NCI-H2227 treated with DMSO at 0.1 percent for 48 hours (cell line): ENCODE data around the gene URAD.

Source experiments
- DNase-seq: peaks from one replicate; lab custom pipeline; 2025; lab: John Stamatoyannopoulos, UW

Gene URAD

DNA sequence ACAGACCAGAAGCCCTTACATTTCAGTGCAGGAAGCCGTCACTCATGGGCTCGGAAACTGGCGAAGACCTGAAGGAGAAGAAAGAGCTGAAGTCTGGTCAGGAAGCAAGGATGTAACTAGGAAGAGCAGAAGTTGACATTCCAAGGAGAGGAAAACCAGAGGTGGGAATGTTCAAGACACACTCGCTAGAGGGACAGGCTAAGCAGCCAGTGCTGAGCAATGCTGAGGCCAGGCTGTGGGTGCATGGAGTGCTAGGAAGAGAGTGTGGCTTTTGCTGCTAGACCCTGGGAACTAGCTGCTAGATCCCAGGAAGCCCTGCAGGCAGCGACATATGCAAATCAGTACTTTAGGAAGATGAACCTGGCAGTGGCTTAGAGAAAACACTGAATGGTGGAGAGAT, 12.1 kb upstream of the URAD start:
- no peak for DNase-seq

DNA sequence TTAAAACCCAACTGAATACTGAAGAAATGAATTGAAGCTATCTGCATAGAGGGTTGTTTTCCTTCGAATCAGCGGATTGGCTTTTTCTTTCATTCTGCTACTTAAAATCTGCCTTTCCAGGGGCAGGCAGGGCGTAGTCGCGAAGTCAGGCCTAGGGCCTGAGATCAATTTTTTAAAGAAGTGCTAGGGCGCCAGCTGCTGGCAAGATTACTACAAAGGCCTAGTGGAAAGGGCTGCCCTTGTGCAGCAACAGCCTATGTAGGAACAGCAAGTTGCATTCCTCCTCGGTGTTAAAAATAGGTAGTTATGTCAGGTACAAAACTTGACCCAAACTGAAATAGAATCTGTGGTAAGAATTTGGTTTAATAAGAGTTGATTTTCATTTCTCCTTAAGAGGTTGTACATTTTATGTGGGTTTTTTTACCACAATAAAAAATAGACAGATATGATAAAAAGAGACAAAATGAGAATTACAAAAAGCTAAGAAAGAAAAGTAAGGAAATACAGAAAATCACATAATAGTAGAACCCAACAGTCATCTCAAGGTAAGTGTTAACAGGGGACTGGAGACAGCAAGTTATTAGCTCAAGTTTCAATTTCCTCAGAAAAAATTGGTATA, 9.5 kb upstream of the URAD start:
- DNase-seq, result no peak

DNA sequence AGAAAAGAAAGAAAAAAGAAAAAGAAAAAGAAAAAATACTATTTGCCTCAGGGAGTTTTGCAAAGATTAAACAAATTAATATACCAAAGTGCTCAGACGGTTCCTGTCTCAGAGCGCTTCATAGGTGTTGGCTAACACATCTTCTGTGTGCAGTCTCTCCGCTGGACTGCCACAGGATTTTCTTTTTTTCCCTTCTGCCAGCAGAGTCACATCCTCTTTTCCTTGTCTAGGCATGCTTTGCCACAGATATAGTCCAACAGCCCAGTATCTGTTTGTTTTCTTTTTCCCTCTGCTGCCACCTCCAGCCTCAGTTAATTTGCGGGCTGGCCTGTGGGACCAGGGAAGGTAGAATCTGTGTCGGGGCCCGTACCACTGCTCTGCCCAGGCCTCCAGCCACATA, 3.4 kb upstream of the URAD start:
- DNase-seq, result no peak

DNA sequence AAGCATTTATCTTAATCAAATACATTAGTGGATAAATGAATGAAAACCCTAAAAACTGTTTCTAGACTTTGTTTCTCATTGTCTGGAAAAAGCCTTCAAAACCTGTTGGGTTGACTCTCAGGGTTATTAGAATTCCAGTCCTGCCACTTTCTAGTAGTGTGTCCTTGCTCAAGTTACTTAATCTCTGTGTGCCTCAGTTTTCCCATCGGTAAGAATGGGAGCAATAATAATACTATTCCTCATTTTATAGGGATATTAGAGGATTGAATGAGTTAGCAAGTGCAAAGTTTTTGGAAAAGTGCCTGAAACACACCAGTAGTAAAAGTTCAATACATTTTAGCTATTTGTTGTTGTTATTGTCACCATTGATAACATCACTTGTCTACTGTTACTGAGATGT, 2.9 kb downstream of the URAD start:
- no peak for DNase-seq

DNA sequence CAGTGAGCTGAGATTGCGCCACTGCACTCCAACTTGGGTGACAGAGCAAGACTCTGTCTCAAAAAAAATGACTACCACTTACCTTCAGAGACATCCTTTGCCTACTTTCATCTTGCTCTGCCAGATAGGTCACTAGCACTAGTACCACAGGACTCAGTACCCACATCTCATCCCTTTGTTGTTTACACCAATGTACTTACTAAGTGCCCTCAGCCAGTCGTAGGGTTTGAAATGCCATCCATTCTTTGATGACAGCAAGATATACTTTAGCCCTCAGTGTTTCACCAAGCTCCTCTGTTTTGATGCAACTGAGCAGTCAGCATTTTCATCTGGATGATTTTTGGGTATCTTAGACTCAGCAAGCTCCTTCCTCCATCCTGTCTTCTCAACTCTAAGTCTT, 6.1 kb downstream of the URAD start:
- DNase-seq, result no peak

DNA sequence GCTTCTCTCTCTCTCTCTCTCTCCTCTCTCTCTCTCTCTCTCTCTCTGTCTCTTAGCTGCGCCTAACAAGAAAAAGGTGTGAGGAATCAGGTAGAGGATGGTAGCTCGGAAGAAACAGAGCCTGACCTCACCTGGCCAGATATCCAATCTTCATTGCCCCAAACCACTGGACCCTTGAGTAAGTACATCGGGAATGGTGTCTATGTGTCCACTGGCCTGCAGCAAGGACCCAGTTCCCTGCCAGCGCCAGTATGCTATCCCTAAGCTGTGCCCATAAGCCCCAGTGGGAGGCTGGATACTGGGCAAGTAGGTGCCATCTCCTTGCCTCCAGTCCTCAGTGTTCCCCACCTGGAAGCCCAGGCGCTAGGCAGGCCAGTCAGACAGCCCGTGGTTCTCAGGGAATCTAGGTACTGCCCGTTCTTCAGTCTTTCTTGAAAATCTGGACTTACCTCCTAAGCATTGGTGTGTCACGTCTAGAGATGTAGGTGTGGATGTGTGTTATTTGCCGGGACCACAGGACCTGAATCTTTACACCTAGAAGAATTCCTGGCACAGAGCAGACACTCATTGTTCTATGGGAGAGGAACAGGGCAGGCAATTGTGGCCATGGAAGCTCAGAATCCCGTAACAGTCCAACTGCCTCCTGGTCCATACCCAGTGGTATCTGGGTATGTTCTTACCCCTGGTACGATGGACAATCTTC, 7.3 kb downstream of the URAD start:
- no peak for DNase-seq

DNA sequence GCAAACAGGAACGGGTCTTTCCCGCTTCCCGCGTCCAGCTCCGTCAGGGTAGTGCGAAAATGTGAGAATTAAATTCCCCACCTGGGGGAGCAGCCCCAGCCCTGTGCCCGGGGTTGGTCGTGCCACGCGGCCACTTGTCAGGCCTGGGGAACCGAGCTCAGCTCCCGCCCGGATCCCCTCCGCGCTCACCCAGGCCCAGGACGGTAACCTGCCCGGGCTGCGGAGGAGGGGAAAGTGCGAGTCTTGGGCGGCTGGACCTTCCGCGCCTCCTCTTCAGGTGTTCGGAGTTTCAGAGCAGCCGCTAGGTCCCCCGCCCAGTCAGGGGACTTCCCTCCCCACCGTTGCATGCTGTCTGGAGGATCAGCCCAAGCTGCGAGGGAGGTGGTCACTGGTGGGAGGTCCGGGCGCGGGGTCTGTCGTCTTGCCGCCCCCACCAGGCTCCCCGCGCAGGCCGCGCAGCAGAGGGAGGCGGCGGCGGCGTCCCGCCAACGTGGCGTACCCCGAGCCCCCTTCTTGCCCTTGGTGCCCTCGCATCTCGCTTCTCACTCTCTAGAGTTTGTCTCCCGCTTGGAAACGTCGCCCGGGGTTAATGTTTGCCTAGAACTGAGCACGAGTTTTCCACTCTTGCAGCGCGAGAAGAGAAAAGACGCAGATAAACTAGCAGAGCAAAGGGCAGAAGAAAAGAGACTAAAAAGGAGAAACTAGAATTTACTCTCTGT, 8.1 kb downstream of the URAD start:
- no peak for DNase-seq

DNA sequence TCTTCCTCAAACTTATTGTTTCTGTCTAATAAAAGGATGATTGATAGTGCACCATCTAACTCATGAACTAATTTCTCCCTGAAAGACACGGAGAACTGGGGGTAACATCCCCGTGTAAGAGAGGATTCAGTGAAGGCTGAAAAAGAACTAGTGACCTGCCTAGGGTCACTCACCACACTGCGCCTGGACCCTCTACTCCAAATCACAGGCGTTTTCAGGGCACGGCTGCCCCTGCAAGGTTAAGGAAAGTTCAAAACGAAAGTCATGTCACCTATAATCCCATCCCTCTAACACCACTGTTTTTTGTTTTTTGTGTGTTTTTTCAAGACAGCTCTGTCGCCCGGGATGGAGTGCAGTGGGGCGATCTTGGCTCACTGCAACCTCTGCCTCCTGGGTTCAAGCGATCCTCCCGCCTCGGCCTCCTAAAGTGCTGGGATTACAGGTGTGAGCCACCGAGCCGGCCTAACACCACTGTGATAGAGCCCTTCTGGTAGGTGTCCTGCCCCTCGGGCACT, 8.7 kb downstream of the URAD start:
- DNase-seq, result no peak

DNA sequence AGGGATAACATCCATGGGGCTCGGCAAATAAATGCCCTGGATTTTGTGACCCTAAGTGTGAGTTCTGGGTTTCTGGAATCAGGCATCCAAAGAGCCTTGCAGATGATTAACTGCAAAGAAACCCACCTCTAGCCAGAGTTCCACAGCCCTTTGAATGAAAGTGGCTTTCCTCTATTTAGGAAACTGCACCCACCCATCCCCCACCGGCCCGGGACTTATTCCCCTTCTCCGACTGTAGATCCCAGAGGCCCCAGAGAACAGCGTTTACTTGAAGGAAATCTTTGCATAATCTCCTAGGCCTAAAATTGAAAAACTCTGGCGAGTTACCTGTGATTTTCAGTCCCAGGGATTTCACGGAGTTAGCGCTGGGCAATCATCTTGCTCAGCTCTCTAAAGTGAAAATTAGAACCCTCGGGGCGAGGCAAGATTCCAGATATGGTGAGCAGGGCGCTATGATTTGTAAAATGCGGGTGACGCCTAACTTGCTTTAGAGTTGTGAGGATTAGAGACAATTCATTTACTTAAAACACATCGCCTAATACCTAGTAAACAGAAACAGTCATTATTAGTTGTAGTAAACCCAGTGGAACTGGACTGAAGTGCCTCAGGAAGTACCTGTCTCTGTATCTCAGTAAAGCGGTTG, 9.4 kb downstream of the URAD start:
- no peak for DNase-seq

DNA sequence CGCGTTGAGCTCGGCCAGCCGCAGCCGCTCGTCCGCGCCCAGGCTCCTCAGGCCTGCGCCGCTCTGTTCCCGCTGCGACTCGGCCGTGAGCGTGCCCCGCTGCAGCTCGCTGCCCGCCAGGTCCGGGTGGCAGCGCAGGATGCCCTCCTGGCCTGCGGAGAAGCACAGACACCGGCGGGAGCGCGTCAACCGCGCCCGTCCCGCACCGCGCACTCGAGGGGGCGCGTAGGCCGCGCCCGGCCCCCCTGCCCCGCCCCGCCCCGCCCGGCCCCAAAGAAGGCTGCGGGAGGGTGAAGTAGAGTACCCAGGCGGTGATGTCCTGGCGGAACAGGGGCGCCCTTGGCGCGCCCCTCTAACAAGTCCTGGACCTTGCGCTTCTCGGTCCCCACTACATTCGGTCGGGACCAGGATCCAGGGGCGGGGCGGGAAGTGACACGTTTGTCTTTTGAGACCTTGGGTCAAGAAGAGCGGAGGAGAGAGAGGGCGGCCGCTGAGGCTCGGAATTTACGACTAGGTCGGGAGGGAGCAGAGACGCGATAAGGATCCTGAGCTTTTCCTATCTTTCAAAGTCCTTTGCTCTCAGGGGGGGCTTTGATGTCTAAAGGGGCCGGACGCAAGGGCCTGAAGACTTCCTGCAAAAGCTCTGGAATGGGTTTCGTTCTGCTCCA, 10.1 kb downstream of the URAD start:
- no peak for DNase-seq

DNA sequence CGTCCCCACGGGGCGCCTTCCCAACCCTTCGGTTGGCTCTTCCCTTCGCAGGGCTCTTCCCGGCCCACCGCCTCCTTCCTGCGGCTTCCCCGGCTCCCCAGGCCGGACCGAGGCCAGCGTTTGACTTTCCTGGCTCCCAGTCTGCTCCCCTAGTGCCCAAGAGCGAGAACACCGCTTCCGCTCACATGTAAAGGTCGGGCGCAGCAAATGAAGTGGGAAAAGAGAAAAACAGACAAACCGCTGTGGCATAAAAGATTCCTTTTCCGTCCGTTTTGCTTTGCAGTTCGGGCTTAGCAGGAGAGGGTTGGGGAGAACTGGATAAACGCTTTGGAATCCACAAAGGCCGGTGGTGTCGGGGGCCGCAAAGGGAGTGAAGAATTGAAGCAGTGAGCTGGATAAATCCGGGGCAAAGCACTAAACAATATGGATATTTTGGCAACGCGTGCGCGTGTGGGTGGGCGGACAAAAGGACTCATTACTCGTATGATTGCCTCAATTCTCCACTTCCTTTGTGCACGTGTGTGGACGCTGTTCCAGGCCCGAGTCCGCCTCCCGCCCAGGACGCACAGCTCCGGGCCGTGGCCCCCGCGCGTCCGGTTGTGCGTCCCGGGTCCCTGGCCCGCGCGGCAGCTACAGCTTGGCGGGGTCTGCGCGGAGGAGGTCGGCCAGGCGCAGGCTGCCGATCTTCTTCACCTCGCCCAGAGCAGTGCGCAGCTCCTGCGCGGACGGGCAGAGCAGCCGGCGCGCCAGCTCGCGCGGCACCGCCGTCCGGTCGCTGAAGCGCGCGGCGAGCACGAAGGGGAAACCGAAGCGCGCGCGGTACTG, 10.8 kb downstream of the URAD start:
- DNase-seq, result no peak

DNA sequence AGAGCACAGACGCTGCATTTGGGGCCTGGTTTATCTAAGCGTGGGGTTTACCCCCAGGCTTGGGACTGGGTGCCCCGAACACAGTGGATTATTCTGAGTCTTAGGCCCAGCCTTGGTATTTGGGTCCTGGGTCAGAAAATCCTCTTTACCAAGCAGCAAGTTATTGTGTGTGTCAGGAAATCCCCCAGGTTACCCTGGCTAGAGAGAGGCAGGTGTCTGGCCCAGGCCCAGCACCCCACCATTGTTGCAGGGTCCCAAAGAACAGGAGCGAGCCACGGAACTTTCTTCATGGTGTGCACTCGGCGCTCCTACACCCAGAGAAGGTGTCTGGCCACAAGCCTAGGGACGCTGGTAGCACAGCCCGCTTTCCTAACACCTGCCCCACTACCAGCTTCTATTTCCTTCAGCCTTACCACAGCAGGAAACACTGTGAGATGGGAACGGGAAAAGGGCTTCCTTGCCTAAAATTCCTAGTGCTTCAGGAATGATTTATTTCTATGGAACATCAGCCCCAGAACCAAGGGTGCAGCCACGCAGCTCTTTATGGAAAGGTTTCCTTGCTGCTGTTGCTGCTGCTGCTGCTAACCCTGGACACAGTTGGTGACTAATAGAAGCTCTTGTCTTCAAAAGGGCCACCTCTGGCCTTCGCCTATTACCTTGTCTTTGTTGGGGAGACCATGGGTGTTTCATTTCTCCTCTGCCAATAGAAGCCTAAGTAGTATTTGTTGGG, 12.0 kb downstream of the URAD start:
- DNase-seq, result no peak

DNA sequence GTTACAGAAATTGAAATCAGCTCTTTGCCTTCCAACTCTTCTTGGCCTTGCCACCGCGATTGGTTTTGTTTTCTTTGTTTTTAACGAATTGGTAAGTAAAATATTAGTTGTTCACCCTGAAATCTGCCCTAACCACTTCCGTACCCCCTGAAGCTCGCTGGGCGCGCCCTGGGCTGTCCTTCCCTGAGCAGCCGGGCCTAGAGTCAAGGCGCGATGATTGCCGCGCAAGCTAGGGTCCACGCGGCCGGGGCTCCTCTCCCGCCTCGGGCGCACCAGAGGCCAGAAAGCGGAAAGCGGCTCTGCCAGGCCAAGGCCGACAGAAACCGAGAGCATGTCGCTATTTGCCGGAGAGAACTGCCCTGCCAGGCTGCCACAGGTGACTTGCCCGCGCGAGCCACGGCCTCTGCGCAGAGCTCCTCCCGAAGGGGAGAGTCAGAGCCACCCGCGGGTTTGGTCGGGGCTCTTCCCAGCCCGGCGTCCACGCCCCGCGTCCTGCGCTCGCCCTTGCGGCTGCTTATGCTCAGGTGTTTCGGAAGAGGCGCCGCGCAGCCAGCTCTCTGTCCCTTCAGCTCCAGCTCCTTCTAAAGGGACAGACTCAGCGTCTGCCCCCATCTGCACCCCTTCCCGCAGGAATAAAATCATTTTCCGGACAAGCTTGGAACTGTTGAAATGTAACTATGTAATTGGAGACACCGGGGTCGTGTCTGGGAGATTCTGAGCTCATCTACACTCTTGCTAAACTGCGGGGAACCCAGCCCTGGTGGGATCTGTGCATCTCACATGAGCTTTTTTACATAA, 12.7 kb downstream of the URAD start:
- no peak for DNase-seq

DNA sequence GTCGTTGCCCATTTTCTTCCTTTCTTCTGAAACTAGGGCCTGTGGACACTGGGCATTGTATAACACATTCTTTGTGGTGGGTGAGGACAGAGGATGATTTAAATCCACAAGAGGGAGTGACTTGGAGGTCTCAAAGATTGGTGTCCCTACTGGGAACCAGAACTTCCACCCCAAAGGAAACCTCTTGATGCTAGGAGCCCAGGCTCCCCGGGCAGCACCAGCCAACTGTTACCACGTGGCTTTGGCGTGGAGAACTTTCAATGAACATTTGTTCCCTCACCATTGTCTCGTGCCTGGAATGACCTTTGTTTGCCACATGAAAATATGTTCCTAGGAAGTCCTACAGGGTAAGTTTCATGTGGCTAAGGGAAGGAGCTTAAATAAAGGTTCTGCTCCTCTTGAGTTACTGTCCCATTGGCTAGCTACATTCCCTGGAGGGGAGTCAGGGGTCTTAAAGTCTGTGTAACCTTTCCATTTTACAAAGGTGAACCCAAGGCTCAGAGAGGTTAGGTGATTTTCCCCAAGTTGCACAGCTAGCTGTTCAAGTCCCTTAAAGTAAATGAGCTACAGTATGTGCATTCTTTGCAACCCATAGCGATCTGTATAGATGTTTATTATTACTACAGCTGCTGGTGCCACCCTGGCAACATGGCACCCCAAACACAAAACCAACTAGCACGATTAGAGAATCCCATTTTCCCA, 14.4 kb downstream of the URAD start:
- DNase-seq, result no peak

DNA sequence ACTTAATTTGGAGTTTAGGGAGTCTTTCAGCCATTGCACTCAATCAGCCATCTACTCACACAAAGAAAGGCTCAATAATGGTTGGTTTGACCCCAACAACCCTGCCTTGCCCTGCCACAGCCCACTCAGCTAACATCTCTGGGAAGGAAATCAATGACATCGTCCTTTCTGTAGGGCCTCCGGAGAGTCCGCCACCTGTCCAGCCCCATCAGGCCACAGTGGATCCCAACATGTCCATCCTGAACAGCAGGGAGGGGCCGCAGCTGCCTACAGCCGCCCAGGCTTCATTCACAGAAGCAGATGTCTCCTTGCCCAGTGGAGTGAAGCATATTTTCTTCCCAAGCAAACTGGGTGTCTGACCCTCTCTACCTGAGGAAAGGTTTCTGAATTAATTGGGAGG, 15.2 kb downstream of the URAD start:
- DNase-seq, result no peak

DNA sequence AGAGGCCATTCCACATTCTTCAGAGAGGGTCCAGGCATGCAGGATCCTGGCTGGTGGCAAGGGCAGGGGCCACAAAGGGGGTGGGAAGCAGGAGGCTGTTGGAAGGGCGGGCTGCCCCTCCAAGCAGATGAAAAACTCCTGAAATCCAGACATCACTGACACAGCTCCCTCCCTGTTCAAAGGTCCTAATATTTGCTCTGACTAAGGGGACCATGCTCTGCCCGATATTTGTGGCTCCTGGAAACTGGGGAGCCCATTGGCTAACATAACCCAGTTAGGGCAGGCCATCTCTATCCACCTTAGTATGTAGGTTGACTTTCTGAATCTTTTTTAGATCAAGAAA, 16.0 kb downstream of the URAD start:
- no peak for DNase-seq

DNA sequence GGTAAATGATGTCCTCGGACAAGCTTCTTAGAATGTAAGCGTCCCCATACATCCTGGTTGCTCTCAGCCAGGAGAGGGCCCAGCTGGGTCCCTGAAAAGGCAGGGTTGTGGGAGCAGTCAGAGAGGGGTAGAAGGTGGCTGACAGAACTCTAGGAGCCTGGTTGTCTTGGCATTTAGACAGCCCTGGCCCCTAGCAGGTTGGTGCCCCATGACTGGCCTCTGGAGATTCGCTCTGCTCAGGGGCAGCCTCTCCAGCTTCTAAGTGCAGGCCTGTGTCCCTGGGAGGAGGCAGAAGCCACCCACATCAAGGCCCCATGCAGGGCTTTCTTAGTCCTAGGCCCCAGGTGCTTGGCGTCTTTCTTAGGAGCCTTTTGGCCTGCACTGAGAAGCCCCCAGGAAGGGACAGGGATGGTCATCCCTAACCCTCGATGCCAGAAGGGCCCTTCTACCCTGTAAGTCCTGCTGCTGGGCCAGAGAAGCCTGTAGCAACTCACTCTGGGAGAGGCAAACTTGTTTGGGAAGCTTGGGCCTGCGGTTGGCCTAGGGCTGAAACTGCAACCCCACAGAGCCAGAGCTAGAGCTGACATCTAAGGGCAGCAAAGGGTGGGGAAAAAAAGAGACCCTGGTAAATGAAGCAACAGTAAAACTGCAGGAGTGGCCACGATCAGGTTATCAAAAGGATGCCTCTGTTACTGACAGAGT, 16.6 kb downstream of the URAD start:
- DNase-seq, result no peak

DNA sequence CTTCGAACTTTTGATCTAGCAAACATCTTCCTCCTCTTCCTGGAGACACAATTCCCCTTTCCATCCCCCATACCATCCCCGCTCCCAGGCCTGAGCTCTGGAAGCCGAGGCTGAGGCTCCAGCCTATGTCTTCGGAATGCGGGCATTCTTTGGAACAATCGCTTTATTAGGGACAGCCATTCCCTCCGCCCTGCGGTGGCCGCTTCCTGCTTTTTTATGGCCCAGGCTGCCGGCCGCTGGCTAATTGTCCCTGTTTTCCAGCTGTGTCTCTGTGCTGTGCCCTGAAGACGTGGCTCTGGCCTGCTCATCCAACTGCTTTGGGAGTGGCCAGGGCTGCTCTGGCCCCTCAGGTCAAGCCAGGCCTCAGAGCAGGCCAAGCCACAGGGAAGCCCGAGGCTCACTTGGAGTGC, 17.3 kb downstream of the URAD start:
- no peak for DNase-seq
